Measurements from ENCODE around the gene NT5C3B.

Gene NT5C3B

GRCh38 chr17:41823141-41823524, 12.9 kb downstream of the NT5C3B start:
- no peak for DNase-seq
- no peaks in the 10 kb centered on the region for H3F3A ChIP-seq (ENCODE audit: insufficient read depth, low read length)
- TF ChIP-seq CTCF (IDR thresholded peaks at IDR 0.05; ENCODE audit: low read length) (no peak), EZH2 (optimal IDR thresholded peaks at IDR 0.05; ENCODE audit: low read depth, low read length) (no peak), EZH2phosphoT487 (IDR thresholded peaks at IDR 0.05; ENCODE audit: low read length) (no peak)
- peaks cover 9% of the 10 kb centered on the region for H3K27me3 ChIP-seq (replicated peaks; ENCODE audit: insufficient read depth, low read length)
- no peak overlapping the region for H3K9ac ChIP-seq (ENCODE audit: low read length)
- no peaks in the 10 kb centered on the region for H3K79me2 ChIP-seq (ENCODE audit: low read length)
- no peak overlapping the region for H2AFZ ChIP-seq (ENCODE audit: low read length)
- no peaks in the 10 kb centered on the region for H4K20me1 ChIP-seq (ENCODE audit: insufficient read depth, low read length)
- no peaks in the 10 kb centered on the region for H3K9me2 ChIP-seq (replicated peaks; ENCODE audit: insufficient read depth, low read length)
- no peak overlapping the region for H3K4me3 ChIP-seq (ENCODE audit: low read length)
- no peak overlapping the region for H3K4me2 ChIP-seq (ENCODE audit: low read depth, low read length)
- H3K9me3 ChIP-seq (replicated peaks; ENCODE audit: insufficient read depth, low read length) = no peaks in the 10 kb centered on the region
- no peaks in the 10 kb centered on the region for H3K36me3 ChIP-seq (replicated peaks; ENCODE audit: insufficient read depth, low read length)
- no peaks in the 10 kb centered on the region for H3K4me1 ChIP-seq (ENCODE audit: low read length)
- no peak overlapping the region for H3K27ac ChIP-seq (ENCODE audit: low read length)

- H3K27ac ChIP-seq (ENCODE audit: low read length) = no peak overlapping the region
- no peaks in the 10 kb centered on the region for H3K9me2 ChIP-seq (replicated peaks; ENCODE audit: insufficient read depth, low read length)
- no peak overlapping the region for H3K4me2 ChIP-seq (ENCODE audit: low read depth, low read length)
- H3K4me1 ChIP-seq (ENCODE audit: low read length) = no peaks in the 10 kb centered on the region
- no peaks in the 10 kb centered on the region for H3K36me3 ChIP-seq (replicated peaks; ENCODE audit: insufficient read depth, low read length)
- H4K20me1 ChIP-seq (ENCODE audit: insufficient read depth, low read length) = no peaks in the 10 kb centered on the region
- H3K4me3 ChIP-seq (ENCODE audit: low read length) = no peak overlapping the region
- no peak overlapping the region for H3K9ac ChIP-seq (ENCODE audit: low read length)
- TF ChIP-seq CTCF (IDR thresholded peaks at IDR 0.05; ENCODE audit: low read length) (no peak), EZH2phosphoT487 (IDR thresholded peaks at IDR 0.05; ENCODE audit: low read length) (no peak), EZH2 (optimal IDR thresholded peaks at IDR 0.05; ENCODE audit: low read depth, low read length) (no peak)
- H2AFZ ChIP-seq (ENCODE audit: low read length) = no peak overlapping the region
- DNase-seq = no peak
- no peaks in the 10 kb centered on the region for H3F3A ChIP-seq (ENCODE audit: insufficient read depth, low read length)
- H3K27me3 ChIP-seq (replicated peaks; ENCODE audit: insufficient read depth, low read length) = peaks cover 9% of the 10 kb centered on the region
- H3K79me2 ChIP-seq (ENCODE audit: low read length) = no peaks in the 10 kb centered on the region
- no peaks in the 10 kb centered on the region for H3K9me3 ChIP-seq (replicated peaks; ENCODE audit: insufficient read depth, low read length)
Observed at GRCh38 chr17:41822216-41823140, 13.6 kb downstream of the NT5C3B start.

GRCh38 chr17:41821776-41822175, 14.3 kb downstream of the NT5C3B start:
- Histone ChIP-seq H3K4me3 (ENCODE audit: low read length) (no peak overlapping the region), H4K20me1 (ENCODE audit: insufficient read depth, low read length) (no peaks in the 10 kb centered on the region), H3K9me3 (replicated peaks; ENCODE audit: insufficient read depth, low read length) (no peaks in the 10 kb centered on the region), H2AFZ (ENCODE audit: low read length) (no peak overlapping the region), H3K9me2 (replicated peaks; ENCODE audit: insufficient read depth, low read length) (no peaks in the 10 kb centered on the region), H3K79me2 (ENCODE audit: low read length) (no peaks in the 10 kb centered on the region), H3K27ac (ENCODE audit: low read length) (no peak overlapping the region), H3K4me1 (ENCODE audit: low read length) (no peaks in the 10 kb centered on the region), H3F3A (ENCODE audit: insufficient read depth, low read length) (no peaks in the 10 kb centered on the region), H3K4me2 (ENCODE audit: low read depth, low read length) (no peak overlapping the region), H3K27me3 (replicated peaks; ENCODE audit: insufficient read depth, low read length) (peaks cover 9% of the 10 kb centered on the region), H3K36me3 (replicated peaks; ENCODE audit: insufficient read depth, low read length) (no peaks in the 10 kb centered on the region), H3K9ac (ENCODE audit: low read length) (no peak overlapping the region)
- TF ChIP-seq EZH2 (optimal IDR thresholded peaks at IDR 0.05; ENCODE audit: low read depth, low read length) = no peak
- DNase-seq = no peak

GRCh38 chr17:41818024-41818423, 18.0 kb downstream of the NT5C3B start:
- Histone ChIP-seq H3K27me3 (replicated peaks; ENCODE audit: insufficient read depth, low read length) (peaks cover 9% of the 10 kb centered on the region), H3K9me2 (replicated peaks; ENCODE audit: insufficient read depth, low read length) (no peaks in the 10 kb centered on the region), H3K36me3 (replicated peaks; ENCODE audit: insufficient read depth, low read length) (no peaks in the 10 kb centered on the region), H2AFZ (ENCODE audit: low read length) (no peak overlapping the region), H3K9ac (ENCODE audit: low read length) (no peak overlapping the region), H3K4me1 (ENCODE audit: low read length) (no peaks in the 10 kb centered on the region), H4K20me1 (ENCODE audit: insufficient read depth, low read length) (no peaks in the 10 kb centered on the region), H3F3A (ENCODE audit: insufficient read depth, low read length) (no peaks in the 10 kb centered on the region), H3K4me3 (ENCODE audit: low read length) (no peak overlapping the region), H3K27ac (ENCODE audit: low read length) (no peak overlapping the region), H3K4me2 (ENCODE audit: low read depth, low read length) (no peak overlapping the region), H3K79me2 (ENCODE audit: low read length) (no peaks in the 10 kb centered on the region), H3K9me3 (replicated peaks; ENCODE audit: insufficient read depth, low read length) (no peaks in the 10 kb centered on the region)
- no peak for TF ChIP-seq CTCF (IDR thresholded peaks at IDR 0.05; ENCODE audit: low read length)
- TF ChIP-seq EZH2 (optimal IDR thresholded peaks at IDR 0.05; ENCODE audit: low read depth, low read length) = no peak
- no peak for TF ChIP-seq EZH2phosphoT487 (IDR thresholded peaks at IDR 0.05; ENCODE audit: low read length)
- no peak for DNase-seq
